ENCODE measurements around the gene RSRC2.
"Not testable (repeated sequence)": the region's sequence is repeated elsewhere in the genome, so short reads cannot be mapped to it uniquely, and the experiment has no call there.

Gene RSRC2

GRCh38 chr12:122526683-122527477 lies at the start of gene RSRC2, which contains the start of gene KNTC1:
Gene RSRC2, minus strand, starts transcription at chr12:122526936. Its CDS starts 83 bp downstream, at chr12:122526853.
Gene KNTC1, plus strand, starts transcription at chr12:122527249. Its CDS starts 2,815 bp downstream, at chr12:122530064.
- Histone ChIP-seq H3K9me3 (ENCODE audit: insufficient read depth, low read length) (no peaks in the 10 kb centered on the region), H3K4me3 (ENCODE audit: insufficient read length, low read depth) (peak within 1 kb of the TSS; percentile 93), H3K4me1 (ENCODE audit: insufficient read depth, insufficient read length) (peaks cover under 1% of the 10 kb centered on the region), H3K36me3 (ENCODE audit: insufficient read depth, insufficient read length, low read length) (peaks cover 59% of the 10 kb centered on the region), H3K9ac (ENCODE audit: insufficient read length, low read depth) (peak within 1 kb of the TSS; percentile 98), H3K27me3 (ENCODE audit: insufficient read depth, insufficient read length) (no peaks in the 10 kb centered on the region)
- peak; percentile 99 for DNase-seq (ENCODE audit: low read depth, low spot score)
- TF ChIP-seq YY1 (IDR thresholded peaks at IDR 0.05; ENCODE audit: insufficient read depth, insufficient read length) = peak; percentile 96
- no peak for TF ChIP-seq ZNF274 (IDR thresholded peaks at IDR 0.05; ENCODE audit: low read depth, low read length)

- DNase-seq (ENCODE audit: low read depth, low spot score) = no peak
- TF ChIP-seq YY1 (IDR thresholded peaks at IDR 0.05; ENCODE audit: insufficient read depth, insufficient read length) (no peak), SUZ12 (IDR thresholded peaks at IDR 0.05; ENCODE audit: extremely low read depth, insufficient read depth, insufficient read length) (no peak), ZNF274 (IDR thresholded peaks at IDR 0.05; ENCODE audit: low read depth, low read length) (no peak)
- H3K9me3 ChIP-seq (ENCODE audit: insufficient read depth, low read length) = no peaks in the 10 kb centered on the region
- H3K4me3 ChIP-seq (ENCODE audit: insufficient read length, low read depth) = no peak overlapping the region
- H3K4me1 ChIP-seq (ENCODE audit: insufficient read depth, insufficient read length) = no peaks in the 10 kb centered on the region
- no peaks in the 10 kb centered on the region for H3K27me3 ChIP-seq (ENCODE audit: insufficient read depth, insufficient read length)
- H3K36me3 ChIP-seq (ENCODE audit: insufficient read depth, insufficient read length, low read length) = peaks cover 89% of the 10 kb centered on the region
- H3K9ac ChIP-seq (ENCODE audit: insufficient read length, low read depth) = no peak overlapping the region
Measured at GRCh38 chr12:122571821-122572220, 45.1 kb upstream of the RSRC2 start.

- not testable (repeated sequence) for H3K4me3 ChIP-seq (ENCODE audit: insufficient read length, low read depth); H3K9me3 ChIP-seq (ENCODE audit: insufficient read depth, low read length); DNase-seq (ENCODE audit: low read depth, low spot score); H3K27me3 ChIP-seq (ENCODE audit: insufficient read depth, insufficient read length); H3K9ac ChIP-seq (ENCODE audit: insufficient read length, low read depth); H3K4me1 ChIP-seq (ENCODE audit: insufficient read depth, insufficient read length)
- peaks cover 88% of the 10 kb centered on the region for H3K36me3 ChIP-seq (ENCODE audit: insufficient read depth, insufficient read length, low read length)
Measured at GRCh38 chr12:122570006-122570405, 43.3 kb upstream of the RSRC2 start.

GRCh38 chr12:122569288-122569687 lies 42.6 kb upstream of the RSRC2 start:
- no peak for DNase-seq (ENCODE audit: low read depth, low spot score)
- Histone ChIP-seq H3K9me3 (ENCODE audit: insufficient read depth, low read length) (no peaks in the 10 kb centered on the region), H3K9ac (ENCODE audit: insufficient read length, low read depth) (no peak overlapping the region), H3K27me3 (ENCODE audit: insufficient read depth, insufficient read length) (no peaks in the 10 kb centered on the region), H3K4me1 (ENCODE audit: insufficient read depth, insufficient read length) (no peaks in the 10 kb centered on the region), H3K4me3 (ENCODE audit: insufficient read length, low read depth) (no peak overlapping the region), H3K36me3 (ENCODE audit: insufficient read depth, insufficient read length, low read length) (peaks cover 87% of the 10 kb centered on the region)
- TF ChIP-seq ZNF274 (IDR thresholded peaks at IDR 0.05; ENCODE audit: low read depth, low read length) = no peak
- no peak for TF ChIP-seq YY1 (IDR thresholded peaks at IDR 0.05; ENCODE audit: insufficient read depth, insufficient read length)
- TF ChIP-seq SUZ12 (IDR thresholded peaks at IDR 0.05; ENCODE audit: extremely low read depth, insufficient read depth, insufficient read length) = no peak

GRCh38 chr12:122566816-122567215 lies 40.1 kb upstream of the RSRC2 start:
- not testable (repeated sequence) for DNase-seq (ENCODE audit: low read depth, low spot score); H3K9ac ChIP-seq (ENCODE audit: insufficient read length, low read depth); H3K27me3 ChIP-seq (ENCODE audit: insufficient read depth, insufficient read length); H3K9me3 ChIP-seq (ENCODE audit: insufficient read depth, low read length); H3K4me3 ChIP-seq (ENCODE audit: insufficient read length, low read depth); H3K4me1 ChIP-seq (ENCODE audit: insufficient read depth, insufficient read length)
- H3K36me3 ChIP-seq (ENCODE audit: insufficient read depth, insufficient read length, low read length) = peaks cover 86% of the 10 kb centered on the region

GRCh38 chr12:122563361-122563760 lies 36.6 kb upstream of the RSRC2 start:
- no peak overlapping the region for H3K4me3 ChIP-seq (ENCODE audit: insufficient read length, low read depth)
- no peak for DNase-seq (ENCODE audit: low read depth, low spot score)
- H3K9me3 ChIP-seq (ENCODE audit: insufficient read depth, low read length) = no peaks in the 10 kb centered on the region
- TF ChIP-seq YY1 (IDR thresholded peaks at IDR 0.05; ENCODE audit: insufficient read depth, insufficient read length) (no peak), SUZ12 (IDR thresholded peaks at IDR 0.05; ENCODE audit: extremely low read depth, insufficient read depth, insufficient read length) (no peak), ZNF274 (IDR thresholded peaks at IDR 0.05; ENCODE audit: low read depth, low read length) (no peak)
- H3K27me3 ChIP-seq (ENCODE audit: insufficient read depth, insufficient read length) = no peaks in the 10 kb centered on the region
- H3K36me3 ChIP-seq (ENCODE audit: insufficient read depth, insufficient read length, low read length) = peaks cover 89% of the 10 kb centered on the region
- no peak overlapping the region for H3K9ac ChIP-seq (ENCODE audit: insufficient read length, low read depth)
- H3K4me1 ChIP-seq (ENCODE audit: insufficient read depth, insufficient read length) = no peaks in the 10 kb centered on the region

- no peaks in the 10 kb centered on the region for H3K9me3 ChIP-seq (ENCODE audit: insufficient read depth, low read length)
- H3K27me3 ChIP-seq (ENCODE audit: insufficient read depth, insufficient read length) = no peaks in the 10 kb centered on the region
- no peaks in the 10 kb centered on the region for H3K4me1 ChIP-seq (ENCODE audit: insufficient read depth, insufficient read length)
- peaks cover 90% of the 10 kb centered on the region for H3K36me3 ChIP-seq (ENCODE audit: insufficient read depth, insufficient read length, low read length)
- no peak for TF ChIP-seq YY1 (IDR thresholded peaks at IDR 0.05; ENCODE audit: insufficient read depth, insufficient read length)
- no peak for TF ChIP-seq ZNF274 (IDR thresholded peaks at IDR 0.05; ENCODE audit: low read depth, low read length)
- no peak for TF ChIP-seq SUZ12 (IDR thresholded peaks at IDR 0.05; ENCODE audit: extremely low read depth, insufficient read depth, insufficient read length)
- no peak for DNase-seq (ENCODE audit: low read depth, low spot score)
- no peak overlapping the region for H3K4me3 ChIP-seq (ENCODE audit: insufficient read length, low read depth)
- no peak overlapping the region for H3K9ac ChIP-seq (ENCODE audit: insufficient read length, low read depth)
Measured at GRCh38 chr12:122560138-122560537, 33.4 kb upstream of the RSRC2 start.

All from NT2/D1 (cell line).